GM21619 (cell line): ENCODE measurements around the gene TEDDM1.
A peak's percentile ranks its signal among the peaks of the same experiment; 100 is the strongest.
"Not testable (repeated sequence)": the region's sequence is repeated elsewhere in the genome, so short reads cannot be mapped to it uniquely, and the experiment has no call there.

Source experiments
- ATAC-seq: cut with Tn5 transposase; IDR thresholded peaks from one replicate; pipeline ENCODE4 v1.9.1; 2021; ENCODE audit not compliant: unreplicated experiment

The TEDDM1 gene, protein sequence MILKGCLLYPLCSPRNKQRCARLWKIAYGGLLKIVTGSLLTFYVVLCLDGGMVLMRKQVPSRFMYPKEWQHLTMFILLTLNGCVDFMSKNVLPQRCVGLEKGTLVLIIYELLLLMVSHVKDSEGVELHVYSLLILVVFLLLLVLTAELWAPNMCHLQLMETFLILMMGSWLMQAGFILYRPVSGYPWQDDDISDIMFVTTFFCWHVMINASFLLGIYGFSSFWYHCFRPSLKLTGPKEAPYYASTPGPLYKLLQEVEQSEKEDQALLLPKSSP

GRCh38 chr1:182400567-182400966, at the start of gene TEDDM1:
TEDDM1 (minus strand) TSS chr1:182400667; CDS start chr1:182400485, 182 bp downstream.
- ATAC-seq: no peak

GRCh38 chr1:182450087-182450486, 49.6 kb upstream of the TEDDM1 start, which contains the start of gene RGSL1:
RGSL1 (plus strand) TSS chr1:182450146; CDS start chr1:182450166, 20 bp downstream.
- no peak for ATAC-seq

DNA sequence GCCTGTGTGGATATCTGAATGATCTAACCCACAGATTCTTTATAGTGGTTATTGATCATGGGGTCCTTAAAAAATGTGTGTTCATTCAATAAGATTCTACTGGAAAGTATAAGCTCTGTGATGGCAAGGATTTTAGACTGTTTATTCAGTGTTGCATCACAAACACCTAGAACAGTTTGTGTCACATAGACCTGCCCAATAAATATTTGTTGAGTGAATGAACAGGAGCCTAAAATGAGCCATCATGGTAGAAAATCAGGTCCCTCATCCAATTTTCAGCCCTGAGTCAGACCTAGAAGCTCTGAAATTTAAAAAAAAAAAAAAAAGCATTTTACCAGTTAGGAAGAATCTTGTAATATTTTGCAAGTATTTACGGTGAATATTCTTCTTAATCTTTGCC, 47.2 kb upstream of the TEDDM1 start:
- no peak for ATAC-seq

DNA sequence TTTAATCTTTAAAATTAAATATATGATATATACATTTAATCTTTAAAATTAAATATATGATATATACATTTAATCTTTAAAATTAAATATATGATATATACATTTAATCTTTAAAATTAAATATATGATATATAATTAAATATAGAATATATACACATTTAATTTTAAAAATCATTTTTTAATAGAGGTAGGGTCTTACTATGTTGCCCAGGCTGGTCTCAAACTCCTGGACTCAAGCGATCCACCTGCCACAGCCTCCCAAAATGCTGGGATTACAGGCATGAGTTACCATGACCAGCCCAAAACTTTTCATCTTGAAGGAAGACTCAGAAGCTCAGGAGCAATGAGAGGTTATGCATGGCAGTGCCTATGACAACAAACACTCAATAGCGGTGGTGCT, 46.7 kb upstream of the TEDDM1 start:
- ATAC-seq: not testable (repeated sequence)

GRCh38 chr1:182446033-182446669, 45.7 kb upstream of the TEDDM1 start:
- no peak for ATAC-seq

DNA sequence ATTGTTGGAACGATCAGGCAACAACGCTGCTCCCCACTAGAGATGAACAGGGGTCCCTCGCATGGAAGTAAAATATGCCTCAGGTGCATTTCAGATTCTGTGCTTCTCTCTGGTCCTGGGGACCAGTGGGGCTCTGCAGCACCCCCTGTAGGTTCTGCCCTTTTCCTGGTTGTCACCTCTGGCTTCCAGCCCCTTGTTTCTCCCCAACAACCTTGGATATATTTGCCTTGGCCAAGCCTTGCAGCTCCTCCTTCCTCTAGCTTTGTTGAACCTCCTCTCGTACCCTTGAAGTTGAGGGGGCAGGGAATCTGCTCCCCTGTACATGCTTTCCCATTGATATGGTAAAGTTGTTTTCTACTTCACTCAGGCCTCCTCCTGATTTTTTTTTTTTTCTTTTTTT, 44.0 kb upstream of the TEDDM1 start:
- ATAC-seq: no peak

DNA sequence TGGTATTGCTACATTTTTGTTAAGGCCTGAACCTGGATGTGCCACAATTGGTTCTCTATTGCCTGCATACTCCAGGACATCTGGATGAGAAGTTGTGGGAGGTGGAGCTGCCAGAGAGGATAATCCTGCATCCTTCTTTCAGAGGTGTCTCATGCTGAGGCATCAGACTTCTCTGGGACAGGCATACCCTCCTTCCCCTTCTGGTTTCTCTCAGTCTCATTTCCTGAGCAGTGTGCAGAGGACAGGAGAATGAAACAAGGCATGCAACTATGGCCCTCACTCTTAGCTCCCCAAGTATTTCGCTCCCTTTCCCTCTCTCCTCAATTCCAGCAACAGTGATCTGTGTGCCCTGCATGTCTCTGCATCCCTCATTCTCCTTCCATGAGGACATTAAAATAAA, 41.9 kb upstream of the TEDDM1 start:
- ATAC-seq: no peak

DNA sequence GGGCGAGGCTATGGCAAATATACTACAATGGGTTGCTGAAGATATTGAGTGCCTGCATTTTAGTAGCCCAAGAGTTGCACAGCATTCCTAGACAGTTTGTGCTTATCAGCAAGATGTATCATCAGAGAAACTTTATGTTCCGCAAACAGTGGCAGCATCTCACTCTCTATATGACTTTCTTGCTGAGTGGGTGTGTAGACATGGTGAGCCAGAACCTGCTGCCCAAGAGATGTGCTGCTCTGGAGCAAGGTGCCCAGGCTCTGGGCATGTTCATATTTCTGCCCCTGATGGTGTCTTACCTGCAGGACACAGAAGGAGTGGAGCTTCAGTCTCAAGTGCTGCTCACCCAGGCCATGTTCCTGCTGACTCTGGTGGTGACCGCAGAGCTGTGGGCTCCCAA, 41.3 kb upstream of the TEDDM1 start:
- no peak for ATAC-seq

DNA sequence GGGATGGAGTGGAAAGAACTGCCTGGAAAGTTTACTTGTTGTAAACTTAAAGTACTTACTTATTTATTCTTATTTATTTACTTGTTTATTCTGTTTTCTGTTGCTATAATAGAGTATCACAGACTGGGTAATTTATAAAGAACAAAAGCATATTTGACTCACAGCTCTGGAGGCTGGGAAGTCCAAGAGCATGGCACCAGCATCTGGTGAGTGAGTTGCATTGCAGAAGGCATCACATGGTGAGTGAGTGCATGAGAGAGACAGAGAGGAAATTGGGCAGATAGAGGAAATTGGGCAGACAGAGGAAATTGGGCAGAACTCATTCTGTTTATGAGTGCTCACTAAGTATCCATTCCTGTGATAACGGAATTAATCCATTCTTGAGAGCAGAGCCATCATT, 37.9 kb upstream of the TEDDM1 start:
- no peak for ATAC-seq

DNA sequence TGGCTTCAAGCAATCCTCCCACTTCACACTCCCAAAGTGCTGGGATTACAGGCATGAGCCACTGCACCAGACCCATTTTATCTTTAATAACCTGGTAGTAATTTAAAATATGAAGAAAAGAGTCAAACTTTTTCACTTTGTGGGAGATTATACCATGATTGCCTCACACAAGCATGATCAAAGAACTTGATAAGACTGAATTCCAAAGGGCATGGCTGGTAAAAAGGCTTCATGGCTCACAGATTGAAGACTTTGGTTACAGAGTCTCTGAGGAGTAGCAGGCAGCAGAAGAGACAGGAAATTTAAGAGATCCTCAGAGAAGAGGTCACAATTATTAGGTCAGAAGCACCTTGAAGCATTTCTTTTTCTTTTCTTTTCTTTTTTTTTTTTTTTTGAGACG, 33.1 kb upstream of the TEDDM1 start:
- no peak for ATAC-seq

DNA sequence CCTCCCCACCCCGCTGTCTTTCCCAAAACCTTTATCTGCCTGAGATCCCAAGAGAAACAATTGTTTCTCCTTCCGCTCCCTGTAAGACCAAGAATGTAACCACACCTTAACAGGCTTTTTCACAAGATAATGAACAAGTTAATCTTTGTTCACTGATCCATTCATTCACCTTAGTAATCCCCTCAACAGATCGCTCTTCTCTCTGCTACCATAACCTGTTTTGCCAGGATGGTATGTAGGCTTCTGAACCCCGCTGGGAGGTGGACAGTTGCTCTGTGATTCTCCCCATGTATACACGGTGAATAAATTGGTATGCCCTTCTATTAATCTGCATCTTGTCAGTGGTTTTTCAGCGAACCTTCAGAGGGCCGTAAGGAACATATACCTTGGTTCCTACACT, 30.8 kb upstream of the TEDDM1 start:
- no peak for ATAC-seq

DNA sequence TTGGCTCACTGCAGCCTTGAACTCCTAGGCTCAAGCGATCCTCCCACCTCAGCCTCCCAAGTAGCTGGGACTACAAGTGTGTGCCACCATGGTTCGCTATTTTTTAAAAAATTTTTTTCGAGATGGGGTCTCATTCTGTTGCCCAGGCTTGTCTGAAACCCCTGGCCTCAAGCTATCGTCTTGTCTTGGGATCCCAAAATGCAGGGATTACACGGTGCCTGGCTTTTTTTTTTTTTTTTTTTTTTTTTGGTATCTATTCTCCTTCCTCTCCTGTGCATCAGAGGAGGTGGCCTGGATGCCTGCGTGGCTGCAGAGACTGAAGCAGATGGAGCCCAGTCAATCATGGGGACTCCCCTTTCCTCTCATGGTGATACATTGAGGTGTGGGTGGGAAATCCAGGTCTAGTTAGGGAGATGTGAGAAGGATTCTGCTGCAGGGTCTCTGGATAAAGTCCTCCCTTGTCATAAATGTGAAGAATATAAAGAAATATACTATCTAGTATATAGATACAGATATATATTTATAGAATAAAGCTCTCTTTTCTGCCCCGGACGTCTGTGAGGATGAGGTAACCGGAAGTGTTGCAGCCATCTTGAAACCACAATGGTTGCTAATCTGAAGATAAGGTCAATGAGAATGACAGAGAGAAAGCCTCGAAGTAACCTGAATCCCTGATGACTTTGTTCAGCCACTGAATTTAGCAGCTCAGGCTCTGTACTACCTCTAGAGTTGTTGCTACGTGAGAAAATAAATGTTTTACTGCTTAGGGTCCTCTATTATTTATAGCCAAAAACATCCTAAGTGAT, 30.0 kb upstream of the TEDDM1 start:
- ATAC-seq: no peak

DNA sequence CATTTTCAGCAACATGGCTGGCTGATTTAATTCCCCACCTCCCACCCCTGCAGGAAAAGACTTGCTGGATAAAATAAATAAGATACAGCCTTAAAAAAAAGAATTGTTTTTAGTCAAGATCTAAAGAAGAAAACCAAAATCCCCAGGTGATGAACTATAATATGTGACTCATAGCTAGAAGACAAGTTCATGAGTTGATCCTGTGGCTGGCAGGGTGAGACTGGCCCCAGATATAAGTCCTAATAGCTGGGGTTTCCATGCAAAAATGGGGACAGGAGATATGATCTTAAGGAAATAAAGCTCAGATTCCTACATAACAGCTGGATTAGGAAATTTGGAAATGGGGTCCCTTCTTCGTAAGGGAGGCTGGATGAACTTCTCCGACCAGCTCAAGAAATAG, 27.6 kb upstream of the TEDDM1 start:
- peak; percentile 23 for ATAC-seq

DNA sequence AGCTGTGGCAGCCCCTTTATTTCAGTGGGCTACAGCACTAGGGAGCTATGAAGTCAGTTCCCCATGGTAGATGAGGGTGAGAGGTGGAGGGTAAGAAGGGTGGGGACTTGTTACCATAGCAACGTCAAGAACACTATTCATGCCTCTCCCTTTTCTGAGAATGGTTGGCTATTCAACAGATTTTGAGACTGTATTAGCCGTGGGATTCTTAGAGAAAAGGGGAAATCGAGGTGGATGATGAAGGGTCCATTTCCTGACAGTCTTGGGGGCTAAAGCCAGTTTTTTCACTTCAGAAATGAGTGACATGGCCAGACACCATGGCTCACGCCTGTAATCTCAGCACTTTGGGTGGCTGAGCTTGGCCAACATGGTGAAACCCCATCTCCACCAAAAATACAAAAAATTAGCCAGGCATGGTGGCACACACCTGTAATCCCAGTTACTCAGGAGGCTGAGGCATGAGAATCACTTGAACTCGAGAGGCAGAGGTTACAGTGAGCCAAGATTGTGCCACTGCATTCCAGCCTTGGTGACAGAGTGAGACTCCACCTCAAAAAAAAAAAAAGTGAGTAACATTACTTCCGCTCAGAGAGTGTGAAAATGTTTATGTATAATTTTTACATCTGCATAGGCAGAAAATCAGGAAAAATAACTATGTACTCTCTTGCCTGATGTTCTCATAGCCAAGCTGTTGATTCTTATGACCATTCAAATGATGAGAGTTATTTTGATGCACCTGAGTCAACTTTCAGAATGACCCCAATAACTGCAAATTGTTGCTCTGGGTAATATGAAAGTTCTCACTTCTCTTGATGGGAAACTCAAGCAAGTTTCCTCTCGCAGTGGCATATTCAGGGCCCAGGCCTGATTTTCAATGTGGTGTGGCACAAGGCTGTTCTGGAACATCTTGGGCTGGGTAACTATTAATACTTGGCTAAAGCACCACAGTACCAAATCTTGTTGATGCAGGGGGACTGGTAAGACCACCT, 26.3 kb upstream of the TEDDM1 start:
- peak; percentile 72 for ATAC-seq

DNA sequence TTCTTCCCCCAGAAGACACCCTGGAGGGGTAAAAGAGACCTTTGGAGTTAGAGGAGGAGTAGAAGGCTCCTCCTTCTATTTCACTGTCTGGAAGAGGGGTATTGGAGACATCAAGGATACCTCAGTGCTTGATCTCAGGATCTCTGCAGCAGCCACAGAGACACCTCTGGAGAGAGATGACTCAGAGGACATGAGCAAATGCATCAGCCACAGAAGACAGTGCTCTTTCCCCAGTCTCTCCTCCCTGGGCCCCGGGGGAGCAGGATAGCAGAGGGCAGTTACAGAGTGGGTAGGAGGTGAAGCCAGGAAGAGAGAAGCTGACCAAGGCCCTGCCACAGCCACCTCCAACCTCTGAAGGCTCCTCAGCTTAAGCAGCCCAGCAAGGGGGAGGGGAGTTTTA, 15.3 kb upstream of the TEDDM1 start:
- ATAC-seq: no peak

GRCh38 chr1:182413969-182414368, 13.5 kb upstream of the TEDDM1 start:
- ATAC-seq: no peak

DNA sequence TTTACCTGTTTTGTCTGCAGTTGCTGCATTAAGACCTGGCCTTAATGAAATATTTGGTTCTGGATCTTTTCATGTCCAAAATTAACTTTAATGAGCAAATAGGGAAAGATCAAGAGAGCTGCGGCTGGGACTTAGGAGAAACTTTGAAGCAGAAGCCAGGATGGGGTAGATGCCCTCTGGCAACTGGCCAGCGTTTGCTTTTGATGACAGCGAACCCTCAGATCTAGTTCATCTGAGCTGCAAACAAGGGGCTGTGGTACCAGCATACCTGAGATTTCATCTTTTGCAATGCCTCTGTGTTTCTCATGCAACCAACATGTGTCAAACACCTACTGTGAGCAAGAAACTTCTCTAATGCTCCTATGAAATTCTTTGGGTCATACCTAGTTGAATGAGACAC, 13.0 kb upstream of the TEDDM1 start:
- ATAC-seq: no peak

- no peak for ATAC-seq
Observed at GRCh38 chr1:182410620-182411273, 10.3 kb upstream of the TEDDM1 start.

DNA sequence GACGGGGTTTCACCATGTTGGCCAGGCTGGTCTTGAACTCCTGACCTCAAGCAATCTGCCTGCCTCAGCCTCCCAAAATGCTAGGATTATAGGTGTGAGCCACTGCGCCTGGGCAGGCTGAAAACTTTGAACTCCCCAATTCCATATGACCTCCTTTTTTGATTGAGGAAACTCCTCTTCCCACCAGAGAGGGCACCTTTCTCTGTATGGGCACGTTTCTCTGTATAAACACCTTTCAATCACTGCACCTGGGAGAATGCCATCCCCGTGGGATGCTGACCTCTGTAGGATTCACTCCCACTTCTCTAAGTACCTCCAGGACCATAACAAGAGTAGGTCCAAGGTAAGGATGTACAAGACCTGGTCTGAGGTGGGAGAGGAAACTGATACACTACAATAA, 9.7 kb upstream of the TEDDM1 start:
- no peak for ATAC-seq

- ATAC-seq: no peak
Observed at GRCh38 chr1:182408435-182409075, 8.1 kb upstream of the TEDDM1 start.
